Neural progenitor cell (in vitro differentiated cells): ENCODE results near the gene ZFHX3. TPM values are rescaled to one million over a fixed set of nuclear protein-coding genes. Genes with fewer than 3 reads are reported as not detected.

ENCODE experiments used
- DNase-seq: peaks from one replicate; pipeline ENCODE4 v3.0.0-alpha.2; 2016; ENCODE audit warnings: low spot score
- H2AFZ ChIP-seq: fragments of 200-600 bp; sonication (generic); replicated peaks from 2 replicates; pipeline ENCODE4 v1.6.1; 2016; ENCODE audit warnings: antibody characterized with exemption
- H3F3A ChIP-seq: fragments of 200-600 bp; sonication (generic); 2 replicates; pipeline ENCODE4 v1.6.1; 2016; ENCODE audit warnings: antibody characterized with exemption, low read depth
- H3K27ac ChIP-seq: fragments of 200-600 bp; sonication (generic); 2 replicates; pipeline ENCODE4 v1.5.1; 2016; ENCODE audit warnings: mild to moderate bottlenecking
- H3K27me3 ChIP-seq: fragments of 200-600 bp; sonication (generic); 2 replicates; pipeline ENCODE4 v1.6.1; 2016; ENCODE audit warnings: mild to moderate bottlenecking, moderate library complexity
- H3K36me3 ChIP-seq: fragments of 200-600 bp; sonication (generic); 2 replicates; pipeline ENCODE4 v1.5.1; 2016
- H3K4me1 ChIP-seq: fragments of 200-600 bp; sonication (generic); 2 replicates; pipeline ENCODE4 v1.6.1; 2016; ENCODE audit warnings: mixed run types
- H3K4me2 ChIP-seq: fragments of 200-600 bp; sonication (generic); 2 replicates; pipeline ENCODE4 v1.6.1; 2016
- H3K4me3 ChIP-seq: fragments of 200-600 bp; sonication (generic); 2 replicates; pipeline ENCODE4 v1.5.1; 2016
- H3K79me2 ChIP-seq: fragments of 200-600 bp; sonication (generic); 2 replicates; pipeline ENCODE4 v1.6.1; 2016; ENCODE audit warnings: low read depth
- H3K9ac ChIP-seq: fragments of 200-600 bp; sonication (generic); 2 replicates; pipeline ENCODE4 v1.6.1; 2016
- H3K9me3 ChIP-seq: fragments of 200-600 bp; sonication (generic); 2 replicates; pipeline ENCODE4 v1.5.1; 2016; ENCODE audit warnings: low read depth
- H4K20me1 ChIP-seq: fragments of 200-600 bp; sonication (generic); 2 replicates; pipeline ENCODE4 v1.6.1; 2016; ENCODE audit warnings: low read depth
- H3K27ac Mint-ChIP-seq: 3 replicates; pipeline ENCODE4 v1.8.0; 2021; ENCODE audit warnings: mixed read lengths
- H3K27me3 Mint-ChIP-seq: 2 replicates; pipeline ENCODE4 v1.8.0; 2022; ENCODE audit warnings: low read depth, mild to moderate bottlenecking, inconsistent platforms, moderate library complexity, mixed read lengths; ENCODE audit not compliant: insufficient read depth
- H3K36me3 Mint-ChIP-seq: 3 replicates; pipeline ENCODE4 v1.8.0; 2021; ENCODE audit warnings: mixed read lengths
- H3K4me1 Mint-ChIP-seq: 3 replicates; pipeline ENCODE4 v1.8.0; 2021; ENCODE audit warnings: mixed read lengths
- H3K4me3 Mint-ChIP-seq: 3 replicates; pipeline ENCODE4 v1.8.0; 2021; ENCODE audit warnings: mild to moderate bottlenecking, moderate library complexity, mixed read lengths
- H3K9me3 Mint-ChIP-seq: 3 replicates; pipeline ENCODE4 v1.8.0; 2020; ENCODE audit warnings: mixed read lengths
- CTCF ChIP-seq: fragments of 200-600 bp; sonication (generic); IDR thresholded peaks from 2 replicates; pipeline ENCODE4 v1.5.1; 2017; ENCODE audit warnings: antibody characterized with exemption, mild to moderate bottlenecking
- EZH2 ChIP-seq: fragments of 200-600 bp; sonication (generic); IDR thresholded peaks from 2 replicates; pipeline ENCODE4 v1.6.1; 2017; ENCODE audit warnings: antibody characterized with exemption, mild to moderate bottlenecking, moderate library complexity
- EZH2phosphoT487 ChIP-seq: fragments of 200-600 bp; sonication (generic); IDR thresholded peaks from 2 replicates; pipeline ENCODE4 v1.6.1; 2017; ENCODE audit warnings: antibody characterized with exemption
- total RNA-seq: library from RNA; depleted of rRNA; stranded (reverse); fragments of >200 nt; gene quantifications from 2 replicates; pipeline ENCODE4 v1.2.3, GENCODE V29; 2015; ENCODE audit warnings: low replicate concordance

Gene ZFHX3
- total RNA-seq, 1 donor from 2014 or later = 2.4 TPM

- DNase-seq = no peak
- Histone ChIP-seq H2AFZ (no peak overlapping the region), H4K20me1 (peaks cover 8% of the 10 kb centered on the region), H3F3A (peaks cover 25% of the 10 kb centered on the region), H3K4me3 (no peak overlapping the region), H3K36me3 (no peaks in the 10 kb centered on the region), H3K9me3 (no peaks in the 10 kb centered on the region), H3K4me1 (peaks cover 41% of the 10 kb centered on the region), H3K27ac (no peak overlapping the region), H3K79me2 (no peaks in the 10 kb centered on the region), H3K4me2 (no peak overlapping the region), H3K9ac (no peak overlapping the region), H3K27me3 (no peaks in the 10 kb centered on the region)
- H3K36me3 Mint-ChIP-seq = peaks cover 11% of the 10 kb centered on the region
- H3K27ac Mint-ChIP-seq = no peak overlapping the region
- H3K9me3 Mint-ChIP-seq = peaks cover 2% of the 10 kb centered on the region
- TF ChIP-seq CTCF = no peak
- no peak for TF ChIP-seq EZH2phosphoT487
- no peak for TF ChIP-seq EZH2
- no peak overlapping the region for H3K4me3 Mint-ChIP-seq
- peaks cover 10% of the 10 kb centered on the region for H3K27me3 Mint-ChIP-seq
- H3K4me1 Mint-ChIP-seq = peaks cover 62% of the 10 kb centered on the region
Observed at GRCh38 chr16:72848028-72848400, 199.9 kb downstream of the ZFHX3 start.

- H3K27ac Mint-ChIP-seq = peak overlapping the region; percentile 90
Observed at GRCh38 chr16:72847187-72848027, 200.5 kb downstream of the ZFHX3 start.

GRCh38 chr16:72846594-72846993, 201.3 kb downstream of the ZFHX3 start:
- peaks cover 8% of the 10 kb centered on the region for H4K20me1 ChIP-seq
- DNase-seq = no peak
- H3K79me2 ChIP-seq = no peaks in the 10 kb centered on the region
- Mint-ChIP-seq H3K4me1 (peaks cover 73% of the 10 kb centered on the region), H3K9me3 (no peaks in the 10 kb centered on the region), H3K4me3 (no peak overlapping the region), H3K36me3 (peaks cover 4% of the 10 kb centered on the region), H3K27ac (peak overlapping the region; percentile 51), H3K27me3 (peaks cover 10% of the 10 kb centered on the region)
- H2AFZ ChIP-seq = no peak overlapping the region
- H3K4me3 ChIP-seq = no peak overlapping the region
- no peaks in the 10 kb centered on the region for H3K36me3 ChIP-seq
- peaks cover 25% of the 10 kb centered on the region for H3F3A ChIP-seq
- H3K4me1 ChIP-seq = peaks cover 41% of the 10 kb centered on the region
- H3K4me2 ChIP-seq = no peak overlapping the region
- no peak overlapping the region for H3K9ac ChIP-seq
- H3K27me3 ChIP-seq = no peaks in the 10 kb centered on the region
- no peak overlapping the region for H3K27ac ChIP-seq
- TF ChIP-seq EZH2phosphoT487 (no peak), CTCF (no peak), EZH2 (no peak)
- no peaks in the 10 kb centered on the region for H3K9me3 ChIP-seq

More at GRCh38 chr16:72847187-72848027, 200.5 kb downstream of the ZFHX3 start:
- peaks cover 67% of the 10 kb centered on the region for H3K4me1 Mint-ChIP-seq
- Histone ChIP-seq H3K36me3 (no peaks in the 10 kb centered on the region), H3K9me3 (no peaks in the 10 kb centered on the region), H3K4me3 (no peak overlapping the region), H3K27ac (no peak overlapping the region), H3K79me2 (no peaks in the 10 kb centered on the region), H3K4me1 (peaks cover 41% of the 10 kb centered on the region), H3F3A (peaks cover 25% of the 10 kb centered on the region), H3K9ac (no peak overlapping the region), H4K20me1 (peaks cover 8% of the 10 kb centered on the region), H2AFZ (no peak overlapping the region), H3K4me2 (no peak overlapping the region), H3K27me3 (no peaks in the 10 kb centered on the region)
- peak; percentile 66 for DNase-seq
- peaks cover 2% of the 10 kb centered on the region for H3K9me3 Mint-ChIP-seq
- peaks cover 8% of the 10 kb centered on the region for H3K36me3 Mint-ChIP-seq
- peaks cover 10% of the 10 kb centered on the region for H3K27me3 Mint-ChIP-seq
- H3K4me3 Mint-ChIP-seq = no peak overlapping the region
- TF ChIP-seq EZH2phosphoT487 = no peak
- no peak for TF ChIP-seq EZH2
- peak; percentile 66 for TF ChIP-seq CTCF
